Heart left ventricle (tissue), 13 donors: ENCODE data around the gene TDRD9.

Experiments
- POLR2A ChIP-seq, 2 donors: fragments of 450-650 bp; IDR thresholded peaks; one replicate each; pipeline ENCODE4 v1.6.1; 2017; ENCODE audit warnings: antibody characterized with exemption in 2 of 2, mild to moderate bottlenecking in 2 of 2, moderate library complexity in 2 of 2
- TF ChIP-seq, protein P1 (sequence below), 12 donors: fragments of 200-600 bp; sonication (generic) in 4 of 12; IDR thresholded peaks; one replicate each; pipeline versions ENCODE4 v1.5.0 to v1.8.0; 2018 to 2022; ENCODE audit warnings: antibody characterized with exemption in 12 of 12, mild to moderate bottlenecking in 5 of 12
- donor health status: ischemic (EF 13 %, LVEDD 7.1; RV severe dilation, severe dysfunction).
- donor health status: DM: no; HTN: yes; CAD: no.
- donor health status: DM: no; HTN: no; CAD: no.
- donor health status: ischemic (EF 25% LVEDD 6.9; RV normal size, moderate dysfunction).
- donor health status: ischemic (EF 25% LVEDD 5.7; RV mildly dilated, moderate dysfunction).
- donor health status: ischemic (EF 35%, LVEDD 5.7; RV mildly dilated, moderate dysfunction).
- donor health status: nonischemic (EF 11% LVEDD 7.7; RV severe dilation, severe dysfunction).
- donor health status: DM: yes; HTN: yes; CAD: no.
- donor health status: PGD.
- donor health status: ischemic (EF 29% LVEDD 5.4; RV normal size, mild dysfunction).
- donor health status: nonischemic (EF 23%, LVEDD 6.1; RV moderate dilation, normal function).

GRCh38 chr14:104094709-104095425, 166.6 kb downstream of the TDRD9 start:
- TF ChIP-seq, protein P1, sequence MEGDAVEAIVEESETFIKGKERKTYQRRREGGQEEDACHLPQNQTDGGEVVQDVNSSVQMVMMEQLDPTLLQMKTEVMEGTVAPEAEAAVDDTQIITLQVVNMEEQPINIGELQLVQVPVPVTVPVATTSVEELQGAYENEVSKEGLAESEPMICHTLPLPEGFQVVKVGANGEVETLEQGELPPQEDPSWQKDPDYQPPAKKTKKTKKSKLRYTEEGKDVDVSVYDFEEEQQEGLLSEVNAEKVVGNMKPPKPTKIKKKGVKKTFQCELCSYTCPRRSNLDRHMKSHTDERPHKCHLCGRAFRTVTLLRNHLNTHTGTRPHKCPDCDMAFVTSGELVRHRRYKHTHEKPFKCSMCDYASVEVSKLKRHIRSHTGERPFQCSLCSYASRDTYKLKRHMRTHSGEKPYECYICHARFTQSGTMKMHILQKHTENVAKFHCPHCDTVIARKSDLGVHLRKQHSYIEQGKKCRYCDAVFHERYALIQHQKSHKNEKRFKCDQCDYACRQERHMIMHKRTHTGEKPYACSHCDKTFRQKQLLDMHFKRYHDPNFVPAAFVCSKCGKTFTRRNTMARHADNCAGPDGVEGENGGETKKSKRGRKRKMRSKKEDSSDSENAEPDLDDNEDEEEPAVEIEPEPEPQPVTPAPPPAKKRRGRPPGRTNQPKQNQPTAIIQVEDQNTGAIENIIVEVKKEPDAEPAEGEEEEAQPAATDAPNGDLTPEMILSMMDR (IDR thresholded peaks at IDR 0.05), result peak; percentile 77 to 96 (median 85)
- no peak for TF ChIP-seq POLR2A (IDR thresholded peaks at IDR 0.05)
